Right lung (tissue), 5 donors: ENCODE data around the gene LEFTY2. TPM values are rescaled to one million over a fixed set of nuclear protein-coding genes. Genes with fewer than 3 reads are reported as not detected.
"Not testable (repeated sequence)": the region's sequence is repeated elsewhere in the genome, so short reads cannot be mapped to it uniquely, and the experiment has no call there.

ENCODE experiments used
- DNase-seq, 2 donors: peaks; one replicate each; pipeline ENCODE4 v3.0.0-alpha.2; 2013
- polyA plus RNA-seq, 5 donors: library from polyadenylated mRNA; unstranded; fragments of 120-200 nt; gene quantifications; one replicate each; pipeline versions ENCODE4 v1.2.1 to v1.2.3, GENCODE V29; 2013; ENCODE audit warnings: inconsistent platforms in 1 of 5, low replicate concordance in 1 of 5; ENCODE audit not compliant: insufficient read length in 5 of 5, insufficient read depth in 1 of 5

Gene LEFTY2
- polyA plus RNA-seq, 5 donors, result 1.1 to 3.0 (median 1.5) TPM

DNA sequence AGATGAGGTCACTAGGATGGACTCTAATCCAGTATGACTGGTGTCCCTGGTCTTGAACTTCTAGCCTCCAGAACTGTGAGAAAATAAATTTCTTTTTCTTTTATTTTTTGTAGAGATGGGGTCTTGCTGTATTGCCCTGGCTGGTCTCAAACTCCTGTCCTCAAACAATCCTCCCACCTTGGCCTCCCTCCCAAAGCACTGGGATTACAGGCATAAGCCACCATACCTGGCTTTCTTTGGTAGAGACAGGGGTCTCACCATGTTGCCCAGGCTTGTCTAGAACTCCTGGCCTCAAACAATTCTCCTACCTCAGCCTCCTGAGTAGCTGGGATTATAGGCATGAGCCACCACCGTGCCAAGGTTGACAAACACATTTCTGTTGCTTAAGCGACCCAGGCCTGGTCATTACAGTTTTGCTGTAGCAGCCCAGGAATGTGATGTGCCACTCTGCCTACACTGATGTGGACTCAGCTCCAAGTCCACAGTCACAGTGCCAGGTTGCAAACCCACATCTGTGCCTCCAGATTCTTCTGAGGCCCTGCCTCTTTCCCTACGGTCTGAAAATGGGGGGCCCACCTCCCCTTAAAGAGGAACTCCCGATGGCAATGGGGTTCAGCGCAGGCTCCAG lies 32.9 kb downstream of the LEFTY2 start:
- no peak for DNase-seq

- DNase-seq, result no peak
These were observed 33.7 kb downstream of the LEFTY2 start for GRCh38 chr1:225907341-225907740.

GRCh38 chr1:225906467-225906866 lies 34.6 kb downstream of the LEFTY2 start:
- no peak for DNase-seq

- no peak for DNase-seq
These were observed 37.4 kb downstream of the LEFTY2 start for GRCh38 chr1:225903623-225904022.

DNA sequence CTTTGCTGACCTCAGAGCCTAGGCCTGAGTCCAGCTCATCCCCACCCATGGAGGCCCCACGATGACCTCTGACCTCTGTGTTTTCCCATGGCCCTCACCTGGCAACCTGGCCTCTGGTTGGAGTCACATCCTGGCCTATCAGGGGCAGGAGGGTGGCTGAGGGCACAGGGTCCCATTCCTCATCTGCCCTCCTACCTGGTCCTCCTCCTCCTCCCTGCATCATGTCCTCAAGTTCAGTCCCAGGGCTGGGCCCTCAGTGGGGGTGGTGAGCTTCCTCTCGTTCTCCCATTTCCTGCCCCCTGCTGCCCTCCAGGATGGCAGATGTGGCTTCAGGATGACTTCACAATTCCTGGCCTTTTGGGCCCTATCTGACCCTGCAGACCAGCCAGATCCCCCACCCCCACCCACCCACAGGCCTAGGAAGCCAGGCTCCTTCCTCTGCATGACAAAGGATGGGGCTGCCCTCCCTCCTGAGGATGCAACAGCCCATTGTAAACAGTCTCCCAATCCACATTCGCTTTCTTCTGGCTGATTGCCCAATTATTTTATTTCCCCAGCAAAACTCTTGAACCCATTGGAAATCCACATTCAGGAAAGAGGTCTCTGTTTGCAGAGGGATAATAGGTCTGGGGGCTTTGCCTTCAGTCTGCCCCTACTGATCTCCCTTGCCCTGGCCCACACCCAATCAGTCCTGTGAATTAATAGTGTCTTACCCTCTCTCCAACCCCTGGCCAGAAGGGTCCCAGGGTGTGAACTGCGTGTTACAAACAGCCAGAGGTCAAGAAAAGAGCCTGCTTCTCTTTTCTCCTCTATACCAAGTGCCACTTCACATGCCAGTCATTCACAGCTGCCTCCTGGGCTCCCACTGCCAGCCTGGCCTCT lies 41.7 kb downstream of the LEFTY2 start:
- no peak for DNase-seq

GRCh38 chr1:225897595-225898514 lies 43.2 kb downstream of the LEFTY2 start:
- DNase-seq, result no peak

GRCh38 chr1:225896937-225897549 lies 44.0 kb downstream of the LEFTY2 start:
- no peak for DNase-seq

DNA sequence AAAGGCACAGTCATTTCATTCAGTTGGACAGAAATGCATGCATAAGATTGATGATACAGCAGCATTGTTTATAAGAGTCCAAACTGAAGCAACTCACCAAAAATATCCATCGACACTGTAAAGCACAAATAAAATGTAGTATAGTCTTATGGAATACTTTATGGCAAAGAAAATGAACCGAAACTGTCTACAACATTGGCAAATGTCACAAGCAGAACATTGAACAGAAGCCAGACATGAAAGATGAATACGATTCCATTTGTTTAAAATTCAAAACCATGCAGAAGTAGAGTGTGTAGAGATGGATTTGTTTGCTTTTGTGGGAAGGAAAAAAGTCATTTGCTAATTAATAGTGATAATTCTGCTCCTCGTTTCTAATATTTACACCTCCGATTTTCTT lies 44.5 kb downstream of the LEFTY2 start:
- DNase-seq, result no peak

DNA sequence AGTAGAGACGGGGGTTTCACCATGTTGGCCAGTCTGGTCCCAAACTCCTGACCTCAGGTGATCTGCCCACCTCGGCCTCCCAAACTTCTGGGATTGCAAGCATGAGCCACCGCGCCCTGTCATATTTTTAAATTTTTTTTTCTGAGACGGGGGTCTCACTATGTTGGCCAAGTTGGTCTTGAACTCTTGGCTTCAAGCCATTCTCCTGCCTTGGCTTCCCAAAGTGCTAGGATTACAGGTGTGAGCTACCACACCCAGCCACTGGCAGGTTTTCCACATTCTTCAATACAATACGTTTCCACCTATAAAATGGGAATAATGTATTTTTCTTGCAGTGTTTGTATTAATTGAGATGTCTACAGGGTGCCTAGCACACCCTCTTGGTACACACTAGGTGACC lies 48.7 kb downstream of the LEFTY2 start:
- no peak for DNase-seq

DNA sequence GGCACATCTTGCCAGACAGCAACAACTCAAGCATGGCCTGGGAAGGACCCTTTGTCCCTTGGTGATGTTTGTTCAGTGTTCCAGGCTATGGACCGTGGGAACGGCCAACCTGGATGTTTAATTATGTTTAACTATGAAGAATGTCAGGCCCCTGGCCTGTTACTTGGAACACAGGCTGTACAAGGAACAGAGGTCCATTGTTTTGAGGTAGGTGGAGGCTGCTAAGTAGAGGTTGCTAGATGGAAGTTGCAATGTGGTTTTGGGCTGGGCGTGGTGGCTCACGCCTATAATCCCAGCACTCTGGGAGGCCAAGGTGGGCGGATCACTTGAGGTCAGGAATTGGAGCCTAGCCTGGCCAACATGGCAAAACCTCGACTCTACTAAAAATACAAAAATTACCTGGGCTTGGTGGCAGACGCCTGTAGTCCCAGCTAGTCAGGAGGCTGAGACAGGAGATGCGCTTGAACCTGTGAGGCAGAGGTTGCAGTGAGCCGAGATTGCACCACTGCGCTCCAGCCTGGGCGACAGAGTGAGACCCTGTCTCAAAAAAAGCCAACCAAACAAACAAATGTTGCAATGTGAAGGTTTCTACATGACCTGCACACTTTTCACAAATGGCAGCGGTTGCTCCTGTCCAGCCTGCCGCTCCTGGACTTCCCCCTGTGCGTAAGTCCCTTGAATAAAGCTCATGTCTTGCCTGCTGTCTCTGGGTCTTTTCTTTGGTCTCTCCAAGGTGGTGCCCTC lies 49.6 kb downstream of the LEFTY2 start:
- DNase-seq, result no peak

GRCh38 chr1:225890346-225891228 lies 50.4 kb downstream of the LEFTY2 start:
- no peak for DNase-seq

DNA sequence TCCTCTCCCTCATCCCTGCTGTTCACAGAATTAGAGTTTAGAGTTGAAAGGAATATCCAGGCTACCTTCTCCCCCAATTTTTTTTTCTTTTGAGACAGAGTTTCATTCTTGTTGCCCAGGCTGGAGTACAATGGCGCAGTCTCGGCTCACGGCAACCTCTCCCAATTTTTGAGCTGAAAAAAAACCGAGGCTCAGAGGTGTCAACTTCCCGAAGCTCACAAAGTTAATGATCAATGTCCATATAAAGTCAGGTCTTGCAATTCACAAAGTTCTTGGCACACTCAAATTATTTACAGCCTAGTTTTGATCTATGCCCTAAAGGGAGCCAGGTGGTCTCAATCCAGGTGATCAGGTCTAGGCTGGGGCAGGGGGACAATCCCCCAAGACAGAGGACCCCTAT lies 51.3 kb downstream of the LEFTY2 start:
- DNase-seq, result no peak

- peak; percentile 90 for DNase-seq
These were observed 52.0 kb downstream of the LEFTY2 start, which contains the start of gene LEFTY1 for GRCh38 chr1:225888898-225889601. Gene LEFTY1 (minus strand): TSS chr1:225889146. CDS start chr1:225889066, 80 bp downstream.

GRCh38 chr1:225888289-225888897 lies 52.6 kb downstream of the LEFTY2 start:
- DNase-seq, result no peak

DNA sequence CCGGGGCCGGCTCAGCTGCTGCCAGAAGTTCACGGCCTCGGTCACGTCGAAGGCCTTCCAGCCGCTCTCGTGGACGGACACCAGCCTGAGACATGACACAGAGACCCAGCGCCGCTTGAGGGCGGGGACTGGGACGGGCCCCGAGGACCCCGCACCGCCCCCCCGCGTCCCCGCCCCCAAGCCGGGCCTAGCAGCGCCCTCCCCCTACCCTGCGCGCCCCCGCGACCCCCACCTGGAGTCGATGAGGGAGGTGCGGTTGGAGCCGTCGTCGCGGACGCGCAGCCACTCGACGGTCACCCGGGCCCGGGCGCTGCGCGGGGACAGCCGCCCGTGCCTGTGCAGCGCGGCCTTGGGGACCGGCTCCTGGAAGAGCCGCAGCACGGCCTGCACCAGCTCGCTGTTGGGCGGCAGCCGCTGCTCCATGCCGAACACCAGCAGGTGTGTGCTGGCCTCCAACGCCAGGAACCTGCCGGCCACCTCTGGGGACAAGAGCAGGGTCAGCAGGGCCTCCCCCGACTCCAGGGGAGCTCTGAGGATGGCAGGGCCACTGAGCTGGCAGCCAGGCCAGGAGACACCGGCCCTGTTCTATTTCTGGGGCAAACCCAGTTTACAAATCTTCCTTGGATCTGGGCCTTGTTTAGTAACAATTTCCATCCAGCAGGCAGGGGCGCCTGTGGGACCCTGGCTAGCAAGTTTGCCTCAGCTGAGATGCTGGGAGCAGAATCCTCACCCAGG lies 53.3 kb downstream of the LEFTY2 start:
- DNase-seq, result not testable (repeated sequence)

- no peak for DNase-seq
These were observed 54.0 kb downstream of the LEFTY2 start for GRCh38 chr1:225887030-225887314.
